GM12878 (cell line): ENCODE data around the gene RAD54L2.

Experiments
- CBX5 ChIP-seq: sonication (generic); IDR thresholded peaks from 2 replicates; pipeline ENCODE4 v1.6.1; 2016; ENCODE audit warnings: low read depth, moderate library complexity, mild to moderate bottlenecking, inconsistent platforms
- CREB1 ChIP-seq: IDR thresholded peaks from 2 replicates; pipeline ENCODE4 v1.6.1; 2012; ENCODE audit warnings: low read depth, mild to moderate bottlenecking, inconsistent platforms
- CTCF ChIP-seq, 3 experiments: IDR thresholded peaks in 2 of 3; conservative IDR thresholded peaks in 1 of 3; 2 replicates each; pipeline ENCODE4 v1.5.1; 2011; ENCODE audit warnings: low read depth in 3 of 3, low read length in 3 of 3, mild to moderate bottlenecking in 3 of 3, control low read depth in 2 of 3, moderate library complexity in 2 of 3, inconsistent platforms in 1 of 3, mixed read lengths in 1 of 3; ENCODE audit not compliant: control insufficient read depth in 2 of 3, insufficient read depth in 1 of 3; ENCODE audit errors: extremely low read depth in 1 of 3
- MAX ChIP-seq: IDR thresholded peaks from 2 replicates; pipeline ENCODE4 v1.6.1; 2012; ENCODE audit warnings: low read depth, low read length, improper control_type of control experiment
- MEF2A ChIP-seq: IDR thresholded peaks from 2 replicates; pipeline ENCODE4 v1.6.1; 2011; ENCODE audit warnings: low read depth, mild to moderate bottlenecking, low read length, moderate library complexity; ENCODE audit not compliant: insufficient read depth
- POLR2A ChIP-seq: IDR thresholded peaks from 2 replicates; pipeline ENCODE4 v1.6.1; 2011; ENCODE audit warnings: low read depth, mild to moderate bottlenecking, low read length
- POLR2AphosphoS2 ChIP-seq: IDR thresholded peaks from 2 replicates; pipeline ENCODE4 v1.6.1; 2011; ENCODE audit warnings: low read depth, mild to moderate bottlenecking, low read length, improper control_type of control experiment, moderate library complexity
- POLR2AphosphoS5 ChIP-seq: IDR thresholded peaks from 2 replicates; pipeline ENCODE4 v1.6.1; 2011; ENCODE audit warnings: mild to moderate bottlenecking, low read length, inconsistent platforms
- SP1 ChIP-seq: IDR thresholded peaks from one replicate; pipeline ENCODE4 v1.6.1; 2011; ENCODE audit warnings: low read depth, low read length
- YBX1 ChIP-seq: fragments of 450-650 bp; IDR thresholded peaks from 2 replicates; pipeline ENCODE4 v1.6.1; 2016; ENCODE audit warnings: antibody characterized with exemption
- ZNF274 ChIP-seq: IDR thresholded peaks from one replicate; pipeline ENCODE4 v1.8.0; 2011; ENCODE audit not compliant: insufficient read length, insufficient read depth
- ZNF384 ChIP-seq: IDR thresholded peaks from 2 replicates; pipeline ENCODE4 v1.6.1; 2012; ENCODE audit warnings: low read depth, mild to moderate bottlenecking, low read length, improper control_type of control experiment, borderline replicate concordance
- ZZZ3 ChIP-seq: IDR thresholded peaks from 2 replicates; pipeline ENCODE4 v1.6.1; 2011; ENCODE audit warnings: low read depth; ENCODE audit not compliant: control insufficient read depth, insufficient read length
- TF ChIP-seq, protein P1 (sequence below): IDR thresholded peaks from 2 replicates; pipeline ENCODE4 v1.6.1; 2012; ENCODE audit warnings: low read depth, low read length, improper control_type of control experiment

GRCh38 chr3:51501833-51502561, 36.5 kb upstream of the RAD54L2 start:
- TF ChIP-seq CREB1 (no peak), ZNF384 (no peak), POLR2A (no peak), CTCF (IDR thresholded peaks at IDR 0.05 in 2 of 3, conservative IDR thresholded peaks at IDR 0.05 in 1 of 3; ENCODE audit: control insufficient read depth in 2 of 3, extremely low read depth in 1 of 3, insufficient read depth in 1 of 3, low read depth in 3 of 3, low read length in 3 of 3) (peak; percentile 87 to 94 (median 90)), ZZZ3 (no peak), ZNF274 (no peak), CBX5 (no peak), MAX (no peak), YBX1 (no peak), POLR2AphosphoS5 (no peak), SP1 (no peak), MEF2A (no peak), POLR2AphosphoS2 (no peak)
- TF ChIP-seq, protein P1, sequence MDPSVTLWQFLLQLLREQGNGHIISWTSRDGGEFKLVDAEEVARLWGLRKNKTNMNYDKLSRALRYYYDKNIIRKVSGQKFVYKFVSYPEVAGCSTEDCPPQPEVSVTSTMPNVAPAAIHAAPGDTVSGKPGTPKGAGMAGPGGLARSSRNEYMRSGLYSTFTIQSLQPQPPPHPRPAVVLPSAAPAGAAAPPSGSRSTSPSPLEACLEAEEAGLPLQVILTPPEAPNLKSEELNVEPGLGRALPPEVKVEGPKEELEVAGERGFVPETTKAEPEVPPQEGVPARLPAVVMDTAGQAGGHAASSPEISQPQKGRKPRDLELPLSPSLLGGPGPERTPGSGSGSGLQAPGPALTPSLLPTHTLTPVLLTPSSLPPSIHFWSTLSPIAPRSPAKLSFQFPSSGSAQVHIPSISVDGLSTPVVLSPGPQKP, result no peak
